GM21528 (cell line): Measurements from ENCODE around the gene ACOT7.
A peak's percentile ranks its signal among the peaks of the same experiment; 100 is the strongest.
"Not testable (repeated sequence)": the region's sequence is repeated elsewhere in the genome, so short reads cannot be mapped to it uniquely, and the experiment has no call there.

ENCODE experiments used
- ATAC-seq: cut with Tn5 transposase; IDR thresholded peaks from one replicate; pipeline ENCODE4 v1.9.1; 2021; ENCODE audit warnings: mild to moderate bottlenecking, moderate library complexity; ENCODE audit not compliant: unreplicated experiment, low FRiP score

The ACOT7 gene

GRCh38 chr1:6365047-6365446 is 28.5 kb downstream of the ACOT7 start:
- no peak for ATAC-seq

GRCh38 chr1:6363085-6363884 is 30.3 kb downstream of the ACOT7 start:
- not testable (repeated sequence) for ATAC-seq

- ATAC-seq = no peak
These were observed 32.3 kb downstream of the ACOT7 start for GRCh38 chr1:6361124-6361775.

GRCh38 chr1:6360517-6361070 is 33.0 kb downstream of the ACOT7 start:
- no peak for ATAC-seq

- peak; percentile 24 for ATAC-seq
These were observed 33.5 kb downstream of the ACOT7 start for GRCh38 chr1:6360117-6360496.

- ATAC-seq = peak; percentile 85
These were observed 34.1 kb downstream of the ACOT7 start for GRCh38 chr1:6359216-6360116.

- ATAC-seq = peak; percentile 30
These were observed 34.8 kb downstream of the ACOT7 start for GRCh38 chr1:6358757-6359201.

- no peak for ATAC-seq
These were observed 35.4 kb downstream of the ACOT7 start for GRCh38 chr1:6358144-6358624.

GRCh38 chr1:6357243-6357936 is 36.2 kb downstream of the ACOT7 start:
- ATAC-seq = no peak

- no peak for ATAC-seq
These were observed 37.9 kb downstream of the ACOT7 start for GRCh38 chr1:6355621-6356020.

GRCh38 chr1:6354659-6355317 is 38.8 kb downstream of the ACOT7 start:
- no peak for ATAC-seq

GRCh38 chr1:6353955-6354658 is 39.5 kb downstream of the ACOT7 start:
- no peak for ATAC-seq

GRCh38 chr1:6353619-6353954 is 40.0 kb downstream of the ACOT7 start:
- ATAC-seq = no peak

GRCh38 chr1:6352138-6352563 is 41.4 kb downstream of the ACOT7 start:
- no peak for ATAC-seq

GRCh38 chr1:6351480-6352137 is 42.0 kb downstream of the ACOT7 start:
- no peak for ATAC-seq

GRCh38 chr1:6350416-6351088 is 43.0 kb downstream of the ACOT7 start:
- no peak for ATAC-seq

- no peak for ATAC-seq
These were observed 44.2 kb downstream of the ACOT7 start for GRCh38 chr1:6349254-6349943.
